HG03064 (cell line): Measurements from ENCODE around the gene PDE9A.

Source experiments
- ATAC-seq: cut with Tn5 transposase; IDR thresholded peaks from one replicate; pipeline ENCODE4 v1.9.1; 2021; ENCODE audit warnings: low read depth; ENCODE audit not compliant: unreplicated experiment

PDE9A gene

GRCh38 chr21:42670058-42670880, 16.8 kb downstream of the PDE9A start:
- no peak for ATAC-seq

DNA sequence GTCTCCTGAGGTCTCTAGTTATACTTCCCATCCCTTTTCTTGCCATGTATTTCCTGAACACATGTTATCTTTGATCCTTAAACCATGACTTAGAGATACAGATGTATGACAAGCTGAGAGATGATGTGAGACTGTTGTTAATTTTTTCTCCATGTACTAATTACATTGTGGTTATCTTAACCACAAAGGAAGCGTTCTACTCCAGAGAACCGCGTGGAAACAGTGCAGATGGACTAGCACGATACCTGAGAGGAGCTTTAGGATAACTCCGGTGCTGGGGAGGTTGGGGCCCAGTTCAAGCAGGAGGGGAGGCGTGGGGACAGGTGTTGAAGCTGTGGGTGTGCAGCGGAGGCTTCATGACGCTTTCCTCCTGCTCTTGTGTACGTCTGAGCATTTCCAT, 17.5 kb downstream of the PDE9A start:
- no peak for ATAC-seq

DNA sequence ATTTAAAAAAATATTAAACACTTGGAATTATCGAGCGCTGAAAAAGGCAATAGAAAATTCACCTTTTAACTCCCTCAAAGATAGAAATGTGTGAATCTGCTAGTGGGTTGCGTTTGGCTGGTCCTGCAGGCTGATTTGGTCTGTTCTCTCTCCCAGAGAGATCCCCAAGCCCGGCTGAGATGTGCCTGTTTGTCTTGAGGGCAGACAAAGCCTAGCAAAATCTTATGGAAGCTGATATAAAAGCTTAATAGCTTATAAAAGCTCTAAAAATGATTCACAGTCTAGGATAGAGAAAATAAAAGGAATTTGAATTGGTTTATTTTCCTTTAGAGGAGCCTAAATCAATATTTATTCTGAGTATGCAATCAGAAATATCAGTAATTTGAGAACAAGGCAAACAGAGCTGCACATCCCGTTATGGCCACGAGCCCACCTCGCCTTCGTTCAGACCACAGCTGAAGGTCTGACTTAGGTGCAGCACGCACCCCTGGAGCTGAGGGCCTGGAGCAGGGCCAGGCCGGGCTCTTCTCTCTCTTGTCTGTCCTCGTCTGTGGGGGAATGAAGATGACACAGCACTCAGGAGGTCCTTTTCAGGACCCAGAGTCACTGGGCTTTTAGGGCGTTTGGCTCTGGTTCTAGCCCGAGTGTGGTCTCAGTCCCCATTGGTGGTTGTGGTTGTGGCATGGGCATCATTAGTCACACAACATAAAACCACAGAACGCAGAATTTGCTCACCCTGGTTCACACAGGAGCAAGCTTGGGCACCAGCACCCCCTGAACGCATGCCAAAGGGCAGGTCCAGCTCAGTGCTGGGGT, 18.6 kb downstream of the PDE9A start:
- no peak for ATAC-seq

DNA sequence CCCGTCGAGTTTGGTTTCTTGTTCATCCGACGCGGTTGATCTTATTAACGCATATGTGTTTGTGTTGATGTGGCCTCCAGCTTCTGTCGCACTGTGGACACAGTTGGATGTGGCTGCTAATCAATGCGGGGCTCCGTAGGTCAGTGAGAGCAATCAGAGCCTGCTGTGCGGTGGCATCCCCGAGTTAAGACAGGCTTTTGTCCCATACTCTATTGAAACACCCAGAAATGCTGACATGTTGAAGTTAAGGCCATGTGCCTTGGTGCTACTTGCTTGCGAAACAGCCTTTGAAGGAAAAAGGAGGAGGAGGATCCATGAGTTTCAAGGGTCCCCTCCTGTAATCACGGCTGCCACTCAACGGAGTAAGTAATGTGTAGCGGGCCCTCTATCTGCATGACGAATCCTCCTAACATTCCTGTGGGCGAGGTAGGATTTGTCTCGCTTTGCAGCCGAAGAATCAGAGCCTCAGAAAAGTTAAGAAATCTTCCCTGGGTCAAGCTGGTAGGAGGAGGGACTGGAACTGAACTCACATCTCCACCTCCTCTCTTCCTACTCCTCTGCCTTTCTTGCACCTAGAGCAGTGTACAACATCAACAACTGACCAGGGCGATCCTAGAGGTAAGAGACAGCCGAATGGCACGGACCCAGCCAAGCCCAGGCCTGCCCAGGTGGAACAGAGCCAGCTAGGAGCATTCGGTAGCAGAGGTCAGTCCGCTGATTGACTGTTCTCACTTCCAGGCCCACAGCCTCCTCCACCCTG, 19.5 kb downstream of the PDE9A start:
- ATAC-seq: no peak

GRCh38 chr21:42673633-42674328, 20.4 kb downstream of the PDE9A start:
- no peak for ATAC-seq

DNA sequence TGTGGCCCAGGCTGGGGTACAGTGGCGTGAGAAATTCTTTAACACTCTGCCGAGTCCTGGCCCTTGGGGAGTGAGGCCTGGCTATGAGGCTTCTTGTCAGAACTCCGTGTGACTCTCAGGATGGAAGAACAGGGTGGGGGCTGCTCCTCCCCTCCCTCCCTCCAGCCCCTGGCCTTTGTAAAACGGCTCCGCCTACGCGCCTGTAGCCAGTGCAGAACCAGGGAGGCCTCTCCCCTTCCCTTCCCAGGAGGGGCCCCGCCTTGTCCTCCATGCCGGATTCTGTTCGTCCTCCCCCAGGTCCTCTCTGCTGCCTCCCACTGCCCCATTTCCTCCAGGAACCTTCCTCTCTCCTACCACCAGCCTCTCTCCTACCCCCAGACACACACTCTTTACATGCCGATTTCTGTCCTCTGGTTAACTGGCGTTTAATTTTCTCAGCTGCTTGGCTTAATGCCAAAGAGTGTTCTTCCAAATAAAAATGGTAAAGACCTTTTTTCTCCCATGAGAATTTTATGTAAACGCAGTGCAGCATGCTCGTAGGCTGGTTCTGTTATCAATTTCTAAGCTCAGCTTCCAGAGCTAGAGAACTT, 21.0 kb downstream of the PDE9A start:
- no peak for ATAC-seq

GRCh38 chr21:42675403-42675802, 22.0 kb downstream of the PDE9A start:
- ATAC-seq: no peak

GRCh38 chr21:42676808-42677207, 23.4 kb downstream of the PDE9A start:
- no peak for ATAC-seq

DNA sequence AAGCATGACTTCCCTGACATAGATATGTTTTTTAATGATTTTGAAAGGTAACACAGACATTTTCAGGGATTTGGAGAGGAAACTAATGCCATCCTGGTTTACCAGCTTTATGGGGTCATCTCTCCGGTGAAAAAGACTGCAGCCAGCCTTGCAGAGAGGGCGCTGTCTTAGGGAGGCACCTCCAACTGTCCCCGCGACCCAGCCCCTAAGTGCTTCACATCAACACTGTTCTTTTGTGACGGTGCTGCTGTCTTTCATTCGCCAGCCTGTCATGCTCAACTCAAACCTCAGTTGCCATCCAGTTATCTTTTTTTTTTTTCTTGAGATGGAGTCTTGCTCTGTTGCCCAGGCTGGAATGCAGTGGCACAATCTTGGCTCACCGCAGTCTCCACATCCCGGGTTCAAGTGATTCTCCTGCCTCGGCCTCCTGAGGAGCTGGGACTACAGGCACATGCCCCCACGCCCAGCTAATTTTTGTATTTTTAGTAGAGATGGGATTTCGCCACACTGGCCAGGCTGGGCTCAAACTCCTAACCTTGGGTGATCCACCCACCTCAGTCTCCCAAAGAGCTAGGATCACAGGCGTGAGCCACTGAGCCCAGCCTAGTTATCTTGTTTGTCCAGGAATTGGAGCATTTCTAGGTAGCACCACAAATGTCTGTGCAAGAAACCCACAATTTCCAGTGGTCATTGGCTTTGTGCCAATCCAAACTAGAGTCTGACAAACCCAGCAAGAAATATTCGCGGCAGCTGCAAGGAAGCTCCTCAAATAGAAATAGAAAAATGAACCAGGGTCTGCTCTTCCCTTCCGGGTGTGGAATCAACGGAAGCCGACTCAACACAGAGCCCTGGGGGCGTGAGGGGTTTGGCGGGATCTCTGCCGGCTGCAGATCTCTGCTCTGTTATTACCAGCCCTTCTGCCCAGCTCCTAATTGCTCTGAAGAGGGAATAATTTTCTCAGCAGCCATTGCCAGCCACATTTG, 24.2 kb downstream of the PDE9A start:
- ATAC-seq: no peak

GRCh38 chr21:42678618-42679295, 25.3 kb downstream of the PDE9A start:
- ATAC-seq: no peak

DNA sequence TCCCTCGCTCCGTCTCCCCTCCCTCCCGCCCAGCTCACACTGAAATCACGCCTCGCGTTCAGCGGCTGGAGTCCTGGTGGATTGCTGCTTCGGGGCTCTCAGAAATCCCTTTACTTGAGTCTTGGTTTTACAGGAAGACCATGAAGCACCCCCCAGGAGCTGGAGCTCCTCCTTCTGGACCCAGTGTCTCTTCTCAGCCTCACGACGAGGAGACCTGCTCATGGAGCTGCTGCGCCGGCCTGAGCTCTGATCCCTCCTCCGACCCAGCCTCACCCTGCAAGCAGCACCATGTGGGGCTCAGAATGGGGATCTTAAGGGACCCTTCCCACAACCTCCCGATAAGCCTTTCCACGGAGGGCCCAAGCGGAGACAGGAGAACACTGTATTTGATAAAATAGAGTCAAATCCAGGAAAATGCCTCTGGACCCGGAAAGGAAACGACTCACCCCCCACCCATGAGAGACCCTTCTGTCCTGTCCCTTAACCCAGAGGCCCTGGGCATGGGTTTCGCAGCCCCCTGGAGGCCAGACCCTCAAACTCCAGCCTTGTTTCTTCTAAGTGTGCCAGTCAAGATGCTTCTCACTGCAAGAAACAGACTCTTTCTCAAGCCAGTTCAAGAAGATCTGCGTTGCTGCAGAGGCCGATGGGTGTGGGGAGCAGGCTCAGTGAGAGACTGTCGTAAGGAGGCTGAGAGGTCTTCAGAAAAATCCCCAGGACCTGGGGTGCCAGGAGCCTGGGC, 26.1 kb downstream of the PDE9A start:
- no peak for ATAC-seq

- no peak for ATAC-seq
Measured at GRCh38 chr21:42680058-42680330, 26.6 kb downstream of the PDE9A start.

GRCh38 chr21:42680429-42680828, 27.0 kb downstream of the PDE9A start:
- no peak for ATAC-seq

DNA sequence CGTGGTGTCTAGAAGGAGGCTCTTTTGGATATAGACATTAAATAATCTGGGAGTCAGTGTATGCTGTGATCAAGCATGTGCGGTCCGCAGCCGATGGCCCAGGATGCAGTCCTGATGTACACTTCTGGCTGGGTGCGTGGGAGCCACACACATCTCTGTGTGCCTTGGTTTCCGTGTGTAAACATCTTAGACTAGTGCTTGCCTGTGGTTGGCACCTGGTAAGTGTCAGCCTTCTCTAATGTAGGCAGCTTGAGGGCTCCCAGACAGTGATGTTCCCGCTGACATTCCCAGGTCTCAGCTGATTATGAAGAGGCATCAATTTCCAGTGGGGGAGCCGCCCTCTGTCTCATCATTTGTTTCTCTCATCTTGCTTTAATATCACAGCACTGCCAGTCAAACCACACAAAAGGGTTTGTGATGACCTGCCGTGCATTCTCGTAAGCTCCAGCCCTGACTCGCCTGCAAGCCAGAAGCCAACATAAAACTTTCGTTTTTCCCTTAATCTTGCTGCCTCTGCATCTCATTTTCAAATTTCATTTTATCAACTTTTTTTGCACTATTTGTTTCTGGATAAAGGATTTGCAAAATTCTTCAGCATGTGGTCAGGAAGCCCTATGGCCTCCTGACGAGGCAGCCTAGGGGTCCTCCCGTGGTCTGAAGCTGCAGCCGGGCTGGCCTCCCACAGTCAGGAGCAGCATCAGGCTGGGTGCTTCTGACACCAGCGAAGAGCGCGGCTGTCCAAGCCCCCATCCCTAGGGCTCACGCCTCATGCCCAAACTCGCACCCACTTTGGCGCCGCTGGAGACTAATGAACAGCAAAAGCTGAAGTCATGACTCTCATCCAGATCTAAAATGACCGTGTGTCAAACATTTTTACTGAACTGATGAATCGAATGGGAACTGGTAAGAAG, 28.1 kb downstream of the PDE9A start:
- no peak for ATAC-seq

GRCh38 chr21:42682661-42683210, 29.3 kb downstream of the PDE9A start:
- ATAC-seq: no peak

DNA sequence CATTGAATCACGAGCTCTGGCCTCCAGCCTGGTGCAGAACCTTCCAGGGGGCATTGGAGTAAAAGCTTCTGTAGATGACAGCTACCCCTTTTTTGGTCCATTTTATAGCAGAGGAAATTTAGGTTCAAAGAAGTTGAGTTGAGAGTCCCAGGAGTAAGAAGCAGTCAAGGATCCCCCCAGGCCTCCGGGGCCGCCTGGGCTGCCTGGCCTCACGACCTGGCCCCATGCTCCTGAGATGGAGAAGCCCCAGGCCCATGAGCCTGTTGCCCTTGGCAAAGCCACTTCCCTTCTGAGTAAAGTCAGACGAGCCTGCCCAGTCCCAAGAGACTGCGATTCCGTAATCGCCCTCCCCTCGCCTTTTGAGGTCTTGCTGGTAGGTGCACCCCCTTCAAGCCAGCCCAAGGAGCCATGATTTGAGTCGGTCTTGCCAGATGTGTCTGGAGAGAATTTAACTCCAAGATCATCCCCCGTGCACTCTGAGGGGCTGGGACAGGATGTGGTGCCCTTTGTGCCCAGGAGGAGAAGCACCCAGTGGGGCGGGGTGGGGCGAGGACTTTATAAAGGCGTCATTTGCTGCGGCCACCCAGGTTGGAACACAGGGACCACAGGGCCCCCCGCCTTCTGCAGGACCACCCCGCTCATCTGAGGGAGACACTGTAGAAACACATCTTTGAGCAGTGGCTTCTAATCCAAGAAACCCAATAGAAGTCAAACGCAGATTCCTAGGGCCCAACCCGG, 30.1 kb downstream of the PDE9A start:
- ATAC-seq: no peak
